ENCODE results near the gene GEMIN2. TPM values are rescaled to one million over a fixed set of nuclear protein-coding genes. Genes with fewer than 3 reads are reported as not detected.
"Not testable (repeated sequence)": the region's sequence is repeated elsewhere in the genome, so short reads cannot be mapped to it uniquely, and the experiment has no call there.

Gene GEMIN2
- total RNA-seq, 1 donor from 2014 or later, result 65.5 TPM

DNA sequence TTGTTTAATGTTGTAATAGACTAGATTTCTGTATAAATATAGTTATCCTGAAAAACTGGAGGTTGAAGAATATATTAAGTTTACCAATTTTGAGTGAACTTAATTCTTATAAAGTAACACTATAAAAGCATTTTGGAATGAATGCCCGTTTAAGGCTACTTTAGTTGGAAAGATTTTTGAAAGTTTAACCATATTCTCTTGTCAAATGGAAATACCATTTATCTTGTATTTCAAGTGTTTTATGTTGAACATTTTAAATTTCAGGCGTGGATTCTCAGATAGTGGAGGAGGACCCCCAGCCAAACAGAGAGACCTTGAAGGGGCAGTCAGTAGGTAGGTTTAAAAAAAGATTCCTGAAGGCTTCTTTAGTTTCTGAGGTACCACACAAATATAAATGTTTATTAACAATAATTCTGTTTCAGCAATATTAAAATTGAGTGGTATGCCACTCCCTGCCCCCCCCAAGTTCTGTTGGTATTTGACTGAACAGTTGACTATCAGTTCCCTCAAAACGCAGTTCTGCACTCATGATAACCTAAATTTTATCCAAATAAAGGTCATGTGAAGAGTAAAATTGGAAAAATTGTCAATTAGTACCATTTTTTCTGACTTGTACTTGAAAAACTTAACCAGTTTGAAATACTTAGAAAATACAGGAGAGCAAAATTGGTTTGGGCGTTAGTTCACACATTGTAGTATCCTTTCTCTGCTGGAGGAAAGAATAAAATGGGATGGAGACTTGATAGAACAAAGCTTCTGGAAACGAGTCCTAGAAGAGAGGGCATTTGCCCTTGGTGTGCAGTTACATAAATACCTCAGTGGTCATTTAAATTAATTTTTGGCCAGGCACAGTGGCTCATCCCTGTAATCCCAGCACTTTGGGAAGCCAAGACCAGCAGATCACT, 62.4 kb downstream of the GEMIN2 start:
- DNase-seq (ENCODE audit: low spot score), result no peak

GRCh38 chr14:39177168-39177545, 63.0 kb downstream of the GEMIN2 start:
- DNase-seq (ENCODE audit: low spot score), result no peak

GRCh38 chr14:39179042-39179441, 64.9 kb downstream of the GEMIN2 start:
- no peak for DNase-seq (ENCODE audit: low spot score)

DNA sequence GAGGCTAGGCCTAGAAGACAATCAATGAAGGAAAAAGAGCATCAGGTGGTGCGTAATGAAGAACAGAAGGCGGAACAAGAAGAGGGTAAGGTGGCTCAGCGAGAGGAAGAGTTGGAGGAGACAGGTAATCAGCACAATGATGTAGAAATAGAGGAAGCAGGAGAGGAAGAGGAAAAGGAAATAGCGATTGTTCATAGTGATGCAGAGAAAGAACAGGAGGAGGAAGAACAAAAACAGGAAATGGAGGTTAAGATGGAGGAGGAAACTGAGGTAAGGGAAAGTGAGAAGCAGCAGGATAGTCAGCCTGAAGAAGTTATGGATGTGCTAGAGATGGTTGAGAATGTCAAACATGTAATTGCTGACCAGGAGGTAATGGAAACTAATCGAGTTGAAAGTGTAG, 66.4 kb downstream of the GEMIN2 start:
- DNase-seq (ENCODE audit: low spot score), result no peak

- no peak for DNase-seq (ENCODE audit: low spot score)
Observed at GRCh38 chr14:39181026-39181692, 67.0 kb downstream of the GEMIN2 start.

DNA sequence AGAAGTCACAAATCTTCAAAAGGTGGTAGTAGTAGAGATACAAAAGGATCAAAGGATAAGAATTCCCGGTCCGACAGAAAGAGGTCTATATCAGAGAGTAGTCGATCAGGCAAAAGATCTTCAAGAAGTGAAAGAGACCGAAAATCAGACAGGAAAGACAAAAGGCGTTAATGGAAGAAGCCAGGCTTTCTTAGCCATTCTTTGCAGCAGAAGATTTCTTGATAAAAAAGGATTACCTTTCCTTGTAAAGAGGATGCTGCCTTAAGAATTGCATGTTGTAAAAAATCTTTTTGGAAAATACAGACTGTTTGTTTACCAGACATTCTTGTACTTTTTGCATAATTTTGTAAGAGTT, 67.5 kb downstream of the GEMIN2 start:
- no peak for DNase-seq (ENCODE audit: low spot score)

DNA sequence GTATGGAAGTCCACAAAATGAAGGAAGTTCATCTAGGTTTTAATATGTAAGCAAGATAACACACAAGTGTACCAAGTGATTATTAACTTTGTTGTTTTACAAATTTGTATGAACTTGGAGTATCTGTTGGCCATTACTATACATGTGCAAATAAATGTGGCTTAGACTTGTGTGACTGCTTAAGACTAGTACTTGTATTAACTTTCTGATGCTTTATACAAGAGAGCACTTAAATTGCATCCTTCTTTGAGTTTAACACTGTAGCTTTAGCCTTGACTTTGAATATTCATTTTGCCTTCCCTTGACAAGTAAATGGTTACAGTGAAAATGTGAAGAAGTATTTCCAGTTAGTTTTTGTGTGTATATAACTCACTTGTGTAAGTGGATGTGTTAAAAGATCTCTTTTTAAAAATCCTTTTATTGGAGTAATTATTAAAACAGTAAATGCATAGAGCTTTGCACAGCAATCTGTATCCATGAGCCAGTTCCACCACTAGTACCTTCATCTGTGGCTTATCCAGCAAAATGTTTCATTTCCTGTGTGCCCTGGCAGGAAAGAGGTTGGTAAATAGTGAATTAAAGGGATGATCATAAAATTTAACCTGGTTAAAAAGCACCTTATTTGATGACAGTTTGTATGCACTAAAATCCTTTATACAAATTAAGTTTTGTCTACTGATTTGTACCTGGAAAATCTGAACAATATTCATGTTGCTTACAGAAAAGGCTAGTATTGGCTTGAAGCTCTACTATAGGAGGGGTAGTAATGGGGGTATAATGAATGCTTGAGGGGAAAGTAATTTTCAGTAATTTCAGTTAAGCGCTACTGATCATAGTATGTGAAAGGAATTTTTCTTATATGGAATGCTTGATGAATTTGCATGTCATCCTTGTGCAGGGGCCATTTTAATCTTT, 68.9 kb downstream of the GEMIN2 start:
- DNase-seq (ENCODE audit: low spot score), result no peak

- DNase-seq (ENCODE audit: low spot score), result not testable (repeated sequence)
Observed at GRCh38 chr14:39183685-39184003, 69.5 kb downstream of the GEMIN2 start.

DNA sequence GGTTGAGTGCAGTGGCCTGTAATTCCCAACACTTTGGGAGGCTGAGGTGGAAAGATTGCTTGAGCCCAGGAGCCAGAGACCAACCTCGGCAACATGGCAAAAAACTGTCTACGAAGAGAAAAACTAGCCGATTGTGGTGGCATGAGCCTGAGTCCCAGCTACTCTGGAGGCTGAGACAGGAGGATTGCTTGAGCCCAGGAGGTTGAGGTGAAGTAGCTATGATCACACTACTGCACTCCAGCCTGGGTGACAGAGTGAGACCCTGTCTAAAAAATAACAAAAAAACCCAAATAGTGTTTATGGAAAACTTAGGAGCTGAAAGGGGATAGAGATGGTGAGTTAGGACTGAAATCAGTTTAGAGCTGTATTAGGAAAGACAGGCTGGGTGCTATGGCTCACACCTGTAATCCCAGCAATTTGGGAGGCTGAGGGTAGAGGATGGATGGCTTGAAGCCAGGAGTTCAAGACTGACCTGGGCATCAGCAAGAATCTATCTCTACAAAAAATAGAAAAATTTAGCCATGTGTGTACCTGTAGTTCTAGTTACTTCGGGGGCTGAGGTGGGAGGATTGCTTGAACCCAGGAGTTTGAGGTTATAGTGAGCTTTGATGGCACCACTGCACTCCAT, 70.6 kb downstream of the GEMIN2 start:
- DNase-seq (ENCODE audit: low spot score), result no peak

DNA sequence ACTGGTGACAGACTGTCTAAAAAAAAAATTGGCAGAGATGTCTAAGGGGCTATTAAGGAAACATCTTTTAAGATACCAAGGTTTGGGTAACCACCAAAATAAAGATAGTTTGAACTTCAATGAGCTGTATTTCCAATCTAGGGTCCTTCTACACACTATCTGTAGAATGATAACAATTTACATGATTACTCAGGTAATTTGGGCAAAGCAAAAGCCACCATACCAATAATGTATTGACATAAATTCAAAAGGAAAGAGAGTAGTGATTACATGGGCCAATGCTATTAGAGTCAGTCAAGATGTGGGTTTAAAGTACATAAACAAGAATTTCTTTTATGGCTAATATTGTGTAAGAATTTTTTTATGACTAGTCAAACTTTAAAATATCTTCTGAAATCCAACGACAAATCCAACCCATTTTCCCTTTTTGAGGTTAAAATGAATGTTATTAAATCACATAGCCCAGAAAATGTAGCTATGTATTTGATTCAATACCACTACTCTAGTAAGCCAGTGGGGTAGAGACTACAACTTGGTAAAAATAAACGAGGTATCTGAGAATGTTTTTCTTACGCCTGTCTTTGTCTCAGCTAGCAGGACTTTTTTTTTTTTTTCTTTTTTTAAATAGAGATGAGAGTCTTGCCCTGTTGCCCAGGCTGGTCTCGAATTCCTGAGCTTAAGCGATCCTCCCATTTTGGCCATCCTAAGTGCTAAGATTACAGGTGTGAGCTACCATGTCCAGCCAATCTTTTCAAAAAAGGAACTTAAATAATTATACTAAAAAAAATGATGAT, 71.3 kb downstream of the GEMIN2 start:
- no peak for DNase-seq (ENCODE audit: low spot score)

Other genes with a start within 250 kb of the GEMIN2 start
- 418 TPM for gene SEC23A, start 11.1 kb upstream of the GEMIN2 start, total RNA-seq (ENCODE audit: insufficient read depth, low replicate concordance)
- 29.6 TPM for gene TRAPPC6B, start 56.0 kb downstream of the GEMIN2 start, total RNA-seq (ENCODE audit: insufficient read depth, low replicate concordance)
- gene PNN, start 60.9 kb downstream of the GEMIN2 start, total RNA-seq (ENCODE audit: insufficient read depth, low replicate concordance), result 36.1 TPM
- gene MIA2, start 119.6 kb downstream of the GEMIN2 start, total RNA-seq (ENCODE audit: insufficient read depth, low replicate concordance), result 21.9 TPM